Heart left ventricle (tissue), 16 donors: ENCODE measurements around the gene TOMM20L. TPM values are rescaled to one million over a fixed set of nuclear protein-coding genes. Genes with fewer than 3 reads are reported as not detected.
"Not testable (repeated sequence)": the region's sequence is repeated elsewhere in the genome, so short reads cannot be mapped to it uniquely, and the experiment has no call there.

Source experiments
- ATAC-seq, 4 donors: fragments of 200-7000 bp; cut with Tn5 transposase; one replicate each; pipeline ENCODE4 v1.9.1; 2020 to 2022; ENCODE audit warnings: moderate library complexity in 4 of 4, mild to moderate bottlenecking in 3 of 4, moderate number of reproducible peaks in 1 of 4
- DNase-seq, 5 donors: peaks; one replicate each; pipeline ENCODE4 v3.0.0-alpha.2; 2020
- H3K27ac ChIP-seq, 12 donors: fragments of 200-600 bp; sonication (generic) in 4 of 12; one replicate each; pipeline versions ENCODE4 v1.5.0 to v1.8.0; 2016 to 2022; ENCODE audit warnings: mild to moderate bottlenecking in 2 of 12
- H3K27me3 ChIP-seq, 9 donors: fragments of 200-600 bp; sonication (generic) in 2 of 9; one replicate each; pipeline versions ENCODE4 v1.5.1 to v1.8.0; 2016 to 2022; ENCODE audit warnings: mild to moderate bottlenecking in 3 of 9
- H3K36me3 ChIP-seq, 9 donors: fragments of 200-600 bp; sonication (generic) in 2 of 9; one replicate each; pipeline versions ENCODE4 v1.5.0 to v1.8.0; 2018 to 2022; ENCODE audit warnings: mild to moderate bottlenecking in 2 of 9
- H3K4me1 ChIP-seq, 12 donors: fragments of 200-600 bp; sonication (generic) in 4 of 12; one replicate each; pipeline versions ENCODE4 v1.5.0 to v1.8.0; 2016 to 2022; ENCODE audit warnings: mild to moderate bottlenecking in 3 of 12
- H3K4me3 ChIP-seq, 12 donors: fragments of 200-600 bp; sonication (generic) in 4 of 12; one replicate each; pipeline versions ENCODE4 v1.5.0 to v1.8.0; 2017 to 2022; ENCODE audit warnings: mild to moderate bottlenecking in 9 of 12, moderate library complexity in 4 of 12
- H3K9me3 ChIP-seq, 12 donors: fragments of 200-600 bp; sonication (generic) in 4 of 12; one replicate each; pipeline versions ENCODE4 v1.5.0 to v1.8.0; 2016 to 2022; ENCODE audit warnings: mild to moderate bottlenecking in 1 of 12
- POLR2A ChIP-seq, 2 donors: fragments of 450-650 bp; IDR thresholded peaks; one replicate each; pipeline ENCODE4 v1.6.1; 2017; ENCODE audit warnings: antibody characterized with exemption in 2 of 2, mild to moderate bottlenecking in 2 of 2, moderate library complexity in 2 of 2
- WGBS, 4 donors: extraction: QIAGEN DNeasy Blood & Tissue Kit in 2 of 4; methylation state at CpG; one replicate each; pipeline versions ENCODE4 v1.1.5 to v1.1.7; 2013 to 2018; 5-methylcytosine and 5-hydroxymethylcytosine counted together
- intact Hi-C, 10 donors: fragments of 100-400 bp; cut with DNase I; formaldehyde crosslinking; loops; one replicate each; pipeline versions ENCODE4 v1.11.1 to v1.14.2; 2022
- polyA plus RNA-seq, 2 donors: library from polyadenylated mRNA; stranded (reverse); fragments of 200-250 nt; gene quantifications; one replicate each; pipeline ENCODE4 v1.2.3, GENCODE V29; 2013
- total RNA-seq, 9 donors: library from RNA; depleted of rRNA in 2 of 9; stranded (reverse); fragments of >200 nt in 2 of 9; fragmentation: NEBNext Ultra II Directional in 3 of 9; extraction: Animal tissue kit (Norgen Biotek cat#: 25700) in 3 of 9; gene quantifications; one replicate each; pipeline versions ENCODE4 v1.1.0 to v1.2.4, GENCODE V29; 2016 to 2023
- TF ChIP-seq, protein P1 (sequence below), 12 donors: fragments of 200-600 bp; sonication (generic) in 4 of 12; IDR thresholded peaks; one replicate each; pipeline versions ENCODE4 v1.5.0 to v1.8.0; 2018 to 2022; ENCODE audit warnings: antibody characterized with exemption in 12 of 12, mild to moderate bottlenecking in 5 of 12
- donor health status: ischemic (EF 13 %, LVEDD 7.1; RV severe dilation, severe dysfunction).
- donor health status: healthy with polysubstance abuse.
- donor health status: DM: no; HTN: yes; CAD: no.
- donor health status: DM: no; HTN: no; CAD: no.
- donor health status: ischemic (EF 25% LVEDD 6.9; RV normal size, moderate dysfunction).
- donor health status: ischemic (EF 25% LVEDD 5.7; RV mildly dilated, moderate dysfunction).
- donor health status: healthy.
- donor health status: DM: yes; HTN: yes; CAD: no.
- donor health status: ischemic (EF 35%, LVEDD 5.7; RV mildly dilated, moderate dysfunction).
- donor health status: nonischemic (EF 11% LVEDD 7.7; RV severe dilation, severe dysfunction).
- donor health status: DM: yes; HTN: yes; CAD: no.
- donor health status: PGD.
- donor health status: ischemic (EF 29% LVEDD 5.4; RV normal size, mild dysfunction).
- donor health status: nonischemic (EF 23%, LVEDD 6.1; RV moderate dilation, normal function).

Gene TOMM20L
- total and polyA plus RNA-seq, 11 donors = not detected

- DNase-seq (no peak), ATAC-seq (no peak)
- Histone ChIP-seq H3K4me1 (peaks cover 0 to 25% (median 4%) of the 10 kb centered on the region in 12 donors), H3K36me3 (peaks cover 2 to 93% (median 81%) of the 10 kb centered on the region in 9 donors), H3K4me3 (no peak overlapping the region), H3K27ac (peak overlapping the region in 1 of 12 donors; percentile 6), H3K27me3 (no peaks in the 10 kb centered on the region), H3K9me3 (no peaks in the 10 kb centered on the region)
- WGBS, 4 donors = 84 to 99% (median 98%) methylated on average over 1 of the region's 1 CpG
- intact Hi-C loops = no loop called here
- TF ChIP-seq POLR2A (IDR thresholded peaks at IDR 0.05) = no peak
- TF ChIP-seq, protein P1, sequence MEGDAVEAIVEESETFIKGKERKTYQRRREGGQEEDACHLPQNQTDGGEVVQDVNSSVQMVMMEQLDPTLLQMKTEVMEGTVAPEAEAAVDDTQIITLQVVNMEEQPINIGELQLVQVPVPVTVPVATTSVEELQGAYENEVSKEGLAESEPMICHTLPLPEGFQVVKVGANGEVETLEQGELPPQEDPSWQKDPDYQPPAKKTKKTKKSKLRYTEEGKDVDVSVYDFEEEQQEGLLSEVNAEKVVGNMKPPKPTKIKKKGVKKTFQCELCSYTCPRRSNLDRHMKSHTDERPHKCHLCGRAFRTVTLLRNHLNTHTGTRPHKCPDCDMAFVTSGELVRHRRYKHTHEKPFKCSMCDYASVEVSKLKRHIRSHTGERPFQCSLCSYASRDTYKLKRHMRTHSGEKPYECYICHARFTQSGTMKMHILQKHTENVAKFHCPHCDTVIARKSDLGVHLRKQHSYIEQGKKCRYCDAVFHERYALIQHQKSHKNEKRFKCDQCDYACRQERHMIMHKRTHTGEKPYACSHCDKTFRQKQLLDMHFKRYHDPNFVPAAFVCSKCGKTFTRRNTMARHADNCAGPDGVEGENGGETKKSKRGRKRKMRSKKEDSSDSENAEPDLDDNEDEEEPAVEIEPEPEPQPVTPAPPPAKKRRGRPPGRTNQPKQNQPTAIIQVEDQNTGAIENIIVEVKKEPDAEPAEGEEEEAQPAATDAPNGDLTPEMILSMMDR (IDR thresholded peaks at IDR 0.05) = no peak
These were observed 39.5 kb upstream of the TOMM20L start for GRCh38 chr14:58356268-58356667.

- 98 to 100% (median 100%) methylated on average over 1 of the region's 1 CpG for WGBS, 4 donors
- ATAC-seq, H3K27me3 ChIP-seq, H3K4me1 ChIP-seq, DNase-seq, H3K27ac ChIP-seq, H3K4me3 ChIP-seq, H3K9me3 ChIP-seq: not testable (repeated sequence)
- H3K36me3 ChIP-seq = peaks cover 2 to 97% (median 82%) of the 10 kb centered on the region in 9 donors
- intact Hi-C loops = loop anchor here in 5 of 10 donors (5.0 to 10.0 kb wide), 3 partner anchors 247 to 257 kb away; no protein-coding TSS in a partner anchor
These were observed 33.5 kb upstream of the TOMM20L start for GRCh38 chr14:58362272-58362671.

- intact Hi-C loops = loop anchor here in 5 of 10 donors (5.0 to 10.0 kb wide), 3 partner anchors 248 to 258 kb away; no protein-coding TSS in a partner anchor
- ATAC-seq = no peak
- Histone ChIP-seq H3K36me3 (peaks cover 2 to 97% (median 82%) of the 10 kb centered on the region in 9 donors), H3K9me3 (no peaks in the 10 kb centered on the region), H3K27ac (no peak overlapping the region), H3K4me3 (no peak overlapping the region), H3K4me1 (peaks cover 0 to 6% (median 0%) of the 10 kb centered on the region in 12 donors), H3K27me3 (no peaks in the 10 kb centered on the region)
- no peak for DNase-seq
- WGBS, 4 donors = 92 to 97% (median 94%) methylated on average over 3 of the region's 3 CpGs
- no peak for TF ChIP-seq POLR2A (IDR thresholded peaks at IDR 0.05)
- TF ChIP-seq, protein P1 (IDR thresholded peaks at IDR 0.05) = peak in 9 of 12 donors; percentile 7 to 44 (median 19)
These were observed 32.8 kb upstream of the TOMM20L start for GRCh38 chr14:58362798-58363412.

- no peak for DNase-seq
- Histone ChIP-seq H3K27me3 (no peaks in the 10 kb centered on the region), H3K36me3 (peaks cover 1 to 100% (median 86%) of the 10 kb centered on the region in 9 donors), H3K4me1 (peaks cover 0 to 6% (median 0%) of the 10 kb centered on the region in 12 donors), H3K27ac (no peak overlapping the region), H3K4me3 (no peak overlapping the region), H3K9me3 (no peaks in the 10 kb centered on the region)
- no peak for ATAC-seq
- intact Hi-C loops = loop anchor here in 5 of 10 donors (5.0 to 10.0 kb wide), 3 partner anchors 250 to 260 kb away; no protein-coding TSS in a partner anchor
- 73 to 82% (median 77%) methylated on average over 4 of the region's 4 CpGs for WGBS, 4 donors
- TF ChIP-seq POLR2A (IDR thresholded peaks at IDR 0.05) = no peak
- TF ChIP-seq, protein P1 (IDR thresholded peaks at IDR 0.05) = no peak
These were observed 31.4 kb upstream of the TOMM20L start for GRCh38 chr14:58364316-58364715.
